ENCODE data around the gene SHH.

- TF ChIP-seq MXI1 (IDR thresholded peaks at IDR 0.05; ENCODE audit: borderline replicate concordance, low read depth, low read length) = no peak
- TF ChIP-seq, protein P1, sequence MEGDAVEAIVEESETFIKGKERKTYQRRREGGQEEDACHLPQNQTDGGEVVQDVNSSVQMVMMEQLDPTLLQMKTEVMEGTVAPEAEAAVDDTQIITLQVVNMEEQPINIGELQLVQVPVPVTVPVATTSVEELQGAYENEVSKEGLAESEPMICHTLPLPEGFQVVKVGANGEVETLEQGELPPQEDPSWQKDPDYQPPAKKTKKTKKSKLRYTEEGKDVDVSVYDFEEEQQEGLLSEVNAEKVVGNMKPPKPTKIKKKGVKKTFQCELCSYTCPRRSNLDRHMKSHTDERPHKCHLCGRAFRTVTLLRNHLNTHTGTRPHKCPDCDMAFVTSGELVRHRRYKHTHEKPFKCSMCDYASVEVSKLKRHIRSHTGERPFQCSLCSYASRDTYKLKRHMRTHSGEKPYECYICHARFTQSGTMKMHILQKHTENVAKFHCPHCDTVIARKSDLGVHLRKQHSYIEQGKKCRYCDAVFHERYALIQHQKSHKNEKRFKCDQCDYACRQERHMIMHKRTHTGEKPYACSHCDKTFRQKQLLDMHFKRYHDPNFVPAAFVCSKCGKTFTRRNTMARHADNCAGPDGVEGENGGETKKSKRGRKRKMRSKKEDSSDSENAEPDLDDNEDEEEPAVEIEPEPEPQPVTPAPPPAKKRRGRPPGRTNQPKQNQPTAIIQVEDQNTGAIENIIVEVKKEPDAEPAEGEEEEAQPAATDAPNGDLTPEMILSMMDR (conservative IDR thresholded peaks at IDR 0.05; ENCODE audit: low read depth, low read length) = no peak
- TF ChIP-seq, protein P2, sequence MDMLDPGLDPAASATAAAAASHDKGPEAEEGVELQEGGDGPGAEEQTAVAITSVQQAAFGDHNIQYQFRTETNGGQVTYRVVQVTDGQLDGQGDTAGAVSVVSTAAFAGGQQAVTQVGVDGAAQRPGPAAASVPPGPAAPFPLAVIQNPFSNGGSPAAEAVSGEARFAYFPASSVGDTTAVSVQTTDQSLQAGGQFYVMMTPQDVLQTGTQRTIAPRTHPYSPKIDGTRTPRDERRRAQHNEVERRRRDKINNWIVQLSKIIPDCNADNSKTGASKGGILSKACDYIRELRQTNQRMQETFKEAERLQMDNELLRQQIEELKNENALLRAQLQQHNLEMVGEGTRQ (IDR thresholded peaks at IDR 0.05; ENCODE audit: low read depth, low read length) = no peak
- TF ChIP-seq RFX5 (IDR thresholded peaks at IDR 0.05; ENCODE audit: low read depth, low read length) = no peak
- no peak for TF ChIP-seq MAFK (IDR thresholded peaks at IDR 0.05; ENCODE audit: low read depth, low read length)
- no peak for TF ChIP-seq FOS (IDR thresholded peaks at IDR 0.05; ENCODE audit: low read depth, low read length)
- TF ChIP-seq POLR2A (IDR thresholded peaks at IDR 0.05; ENCODE audit: low read depth, low read length) = no peak
- no peak for TF ChIP-seq CEBPB (IDR thresholded peaks at IDR 0.05; ENCODE audit: low read depth, low read length)
Observed at GRCh38 chr7:155814316-155815276, 2.3 kb upstream of the SHH start.
